Heart left ventricle (tissue), 16 donors: Measurements from ENCODE around the gene EXOC2. TPM values are rescaled to one million over a fixed set of nuclear protein-coding genes. Genes with fewer than 3 reads are reported as not detected.

Experiments
- ATAC-seq, 4 donors: fragments of 200-7000 bp; cut with Tn5 transposase; one replicate each; pipeline ENCODE4 v1.9.1; 2020 to 2022; ENCODE audit warnings: moderate library complexity in 4 of 4, mild to moderate bottlenecking in 3 of 4, moderate number of reproducible peaks in 1 of 4
- DNase-seq, 5 donors: peaks; one replicate each; pipeline ENCODE4 v3.0.0-alpha.2; 2020
- H3K27ac ChIP-seq, 12 donors: fragments of 200-600 bp; sonication (generic) in 4 of 12; one replicate each; pipeline versions ENCODE4 v1.5.0 to v1.8.0; 2016 to 2022; ENCODE audit warnings: mild to moderate bottlenecking in 2 of 12
- H3K27me3 ChIP-seq, 9 donors: fragments of 200-600 bp; sonication (generic) in 2 of 9; one replicate each; pipeline versions ENCODE4 v1.5.1 to v1.8.0; 2016 to 2022; ENCODE audit warnings: mild to moderate bottlenecking in 3 of 9
- H3K36me3 ChIP-seq, 9 donors: fragments of 200-600 bp; sonication (generic) in 2 of 9; one replicate each; pipeline versions ENCODE4 v1.5.0 to v1.8.0; 2018 to 2022; ENCODE audit warnings: mild to moderate bottlenecking in 2 of 9
- H3K4me1 ChIP-seq, 12 donors: fragments of 200-600 bp; sonication (generic) in 4 of 12; one replicate each; pipeline versions ENCODE4 v1.5.0 to v1.8.0; 2016 to 2022; ENCODE audit warnings: mild to moderate bottlenecking in 3 of 12
- H3K4me3 ChIP-seq, 12 donors: fragments of 200-600 bp; sonication (generic) in 4 of 12; one replicate each; pipeline versions ENCODE4 v1.5.0 to v1.8.0; 2017 to 2022; ENCODE audit warnings: mild to moderate bottlenecking in 9 of 12, moderate library complexity in 4 of 12
- H3K9me3 ChIP-seq, 12 donors: fragments of 200-600 bp; sonication (generic) in 4 of 12; one replicate each; pipeline versions ENCODE4 v1.5.0 to v1.8.0; 2016 to 2022; ENCODE audit warnings: mild to moderate bottlenecking in 1 of 12
- POLR2A ChIP-seq, 2 donors: fragments of 450-650 bp; IDR thresholded peaks; one replicate each; pipeline ENCODE4 v1.6.1; 2017; ENCODE audit warnings: antibody characterized with exemption in 2 of 2, mild to moderate bottlenecking in 2 of 2, moderate library complexity in 2 of 2
- WGBS, 4 donors: extraction: QIAGEN DNeasy Blood & Tissue Kit in 2 of 4; methylation state at CpG; one replicate each; pipeline versions ENCODE4 v1.1.5 to v1.1.7; 2013 to 2018; 5-methylcytosine and 5-hydroxymethylcytosine counted together
- intact Hi-C, 10 donors: fragments of 100-400 bp; cut with DNase I; formaldehyde crosslinking; loops; one replicate each; pipeline versions ENCODE4 v1.11.1 to v1.14.2; 2022
- polyA plus RNA-seq, 2 donors: library from polyadenylated mRNA; stranded (reverse); fragments of 200-250 nt; gene quantifications; one replicate each; pipeline ENCODE4 v1.2.3, GENCODE V29; 2013
- total RNA-seq, 9 donors: library from RNA; depleted of rRNA in 2 of 9; stranded (reverse); fragments of >200 nt in 2 of 9; fragmentation: NEBNext Ultra II Directional in 3 of 9; extraction: Animal tissue kit (Norgen Biotek cat#: 25700) in 3 of 9; gene quantifications; one replicate each; pipeline versions ENCODE4 v1.1.0 to v1.2.4, GENCODE V29; 2016 to 2023
- TF ChIP-seq, protein P1 (sequence below), 12 donors: fragments of 200-600 bp; sonication (generic) in 4 of 12; IDR thresholded peaks; one replicate each; pipeline versions ENCODE4 v1.5.0 to v1.8.0; 2018 to 2022; ENCODE audit warnings: antibody characterized with exemption in 12 of 12, mild to moderate bottlenecking in 5 of 12
- donor health status: ischemic (EF 13 %, LVEDD 7.1; RV severe dilation, severe dysfunction).
- donor health status: healthy with polysubstance abuse.
- donor health status: DM: no; HTN: yes; CAD: no.
- donor health status: DM: no; HTN: no; CAD: no.
- donor health status: ischemic (EF 25% LVEDD 6.9; RV normal size, moderate dysfunction).
- donor health status: ischemic (EF 25% LVEDD 5.7; RV mildly dilated, moderate dysfunction).
- donor health status: healthy.
- donor health status: DM: yes; HTN: yes; CAD: no.
- donor health status: ischemic (EF 35%, LVEDD 5.7; RV mildly dilated, moderate dysfunction).
- donor health status: nonischemic (EF 11% LVEDD 7.7; RV severe dilation, severe dysfunction).
- donor health status: DM: yes; HTN: yes; CAD: no.
- donor health status: PGD.
- donor health status: ischemic (EF 29% LVEDD 5.4; RV normal size, mild dysfunction).
- donor health status: nonischemic (EF 23%, LVEDD 6.1; RV moderate dilation, normal function).

EXOC2 gene
- total and polyA plus RNA-seq, 11 donors = 4.4 to 23.0 (median 12.5) TPM

DNA sequence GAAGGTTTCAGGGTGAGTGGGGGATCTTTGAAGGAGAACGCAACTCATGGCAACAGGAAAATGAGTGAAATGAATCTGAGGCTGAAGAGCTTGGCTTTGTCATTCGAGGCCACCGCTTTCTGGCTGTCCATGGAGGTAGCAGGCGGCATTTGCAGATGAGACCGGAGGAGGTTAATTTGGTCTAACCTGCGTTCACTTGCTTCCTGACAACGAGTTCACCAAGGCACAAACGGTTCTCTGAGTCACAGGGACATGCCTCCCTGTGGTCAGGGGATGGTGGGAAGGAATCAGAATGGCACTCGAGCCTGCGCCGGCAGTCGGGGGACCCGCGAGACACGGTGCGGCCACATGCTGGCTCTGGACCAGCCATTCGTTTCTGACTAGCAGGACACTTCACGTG, 226.4 kb downstream of the EXOC2 start:
- intact Hi-C loops = no loop called here
- Histone ChIP-seq H3K4me1 (no peaks in the 10 kb centered on the region), H3K9me3 (no peaks in the 10 kb centered on the region), H3K36me3 (no peaks in the 10 kb centered on the region), H3K4me3 (no peak overlapping the region), H3K27ac (no peak overlapping the region), H3K27me3 (peaks cover 0 to 32% (median 9%) of the 10 kb centered on the region in 9 donors)
- no peak for DNase-seq
- TF ChIP-seq POLR2A (IDR thresholded peaks at IDR 0.05) = no peak
- TF ChIP-seq, protein P1, sequence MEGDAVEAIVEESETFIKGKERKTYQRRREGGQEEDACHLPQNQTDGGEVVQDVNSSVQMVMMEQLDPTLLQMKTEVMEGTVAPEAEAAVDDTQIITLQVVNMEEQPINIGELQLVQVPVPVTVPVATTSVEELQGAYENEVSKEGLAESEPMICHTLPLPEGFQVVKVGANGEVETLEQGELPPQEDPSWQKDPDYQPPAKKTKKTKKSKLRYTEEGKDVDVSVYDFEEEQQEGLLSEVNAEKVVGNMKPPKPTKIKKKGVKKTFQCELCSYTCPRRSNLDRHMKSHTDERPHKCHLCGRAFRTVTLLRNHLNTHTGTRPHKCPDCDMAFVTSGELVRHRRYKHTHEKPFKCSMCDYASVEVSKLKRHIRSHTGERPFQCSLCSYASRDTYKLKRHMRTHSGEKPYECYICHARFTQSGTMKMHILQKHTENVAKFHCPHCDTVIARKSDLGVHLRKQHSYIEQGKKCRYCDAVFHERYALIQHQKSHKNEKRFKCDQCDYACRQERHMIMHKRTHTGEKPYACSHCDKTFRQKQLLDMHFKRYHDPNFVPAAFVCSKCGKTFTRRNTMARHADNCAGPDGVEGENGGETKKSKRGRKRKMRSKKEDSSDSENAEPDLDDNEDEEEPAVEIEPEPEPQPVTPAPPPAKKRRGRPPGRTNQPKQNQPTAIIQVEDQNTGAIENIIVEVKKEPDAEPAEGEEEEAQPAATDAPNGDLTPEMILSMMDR (IDR thresholded peaks at IDR 0.05) = no peak
- ATAC-seq = no peak
- WGBS, 4 donors = 86 to 93% (median 91%) methylated on average over 18 of the region's 18 CpGs

DNA sequence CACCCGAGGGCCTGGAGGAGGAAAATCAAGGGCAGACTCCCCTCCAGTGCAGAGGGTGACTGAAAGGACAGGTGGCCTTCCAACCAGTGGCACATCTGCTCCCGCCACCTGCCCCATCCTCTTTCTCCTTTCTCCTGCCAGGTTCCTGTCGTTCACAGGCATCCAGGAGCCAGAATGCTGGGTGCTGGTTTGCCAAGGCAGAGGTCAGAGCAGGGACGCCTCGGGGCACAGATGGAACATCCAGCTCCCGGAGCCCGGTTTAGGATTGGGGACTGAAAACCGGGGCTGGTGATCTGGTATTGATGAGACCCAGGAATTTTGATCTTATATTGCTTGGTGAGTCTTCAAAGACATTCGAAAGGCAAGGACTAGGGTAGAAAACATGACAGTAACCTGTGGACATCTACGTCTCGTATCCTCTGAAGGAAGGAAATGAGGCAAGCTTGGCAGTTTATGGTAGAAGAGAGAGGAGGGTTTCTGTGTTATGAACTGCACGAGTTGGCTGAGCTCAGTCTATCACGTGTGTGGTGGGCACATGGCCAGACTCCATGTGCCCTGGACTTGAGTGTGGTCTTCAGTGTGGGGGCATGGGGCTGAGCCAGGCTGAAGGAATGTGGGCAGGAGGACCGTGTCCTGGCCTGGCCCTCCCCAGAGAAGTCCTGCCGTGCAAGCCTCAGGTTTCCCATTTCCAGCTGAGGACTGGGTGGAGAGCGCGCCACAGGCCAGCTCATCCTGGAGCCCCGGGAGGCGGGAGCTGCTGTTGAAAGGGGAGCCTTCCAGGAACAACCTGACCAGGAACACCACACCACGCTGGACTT, 227.2 kb downstream of the EXOC2 start:
- ATAC-seq (no peak), DNase-seq (no peak)
- Histone ChIP-seq H3K9me3 (no peaks in the 10 kb centered on the region), H3K27me3 (peaks cover 0 to 32% (median 9%) of the 10 kb centered on the region in 9 donors), H3K27ac (no peak overlapping the region), H3K36me3 (no peaks in the 10 kb centered on the region), H3K4me1 (no peaks in the 10 kb centered on the region), H3K4me3 (no peak overlapping the region)
- 74 to 82% (median 77%) methylated on average over 19 to 20 of the region's 20 CpGs for WGBS, 4 donors
- intact Hi-C loops = no loop called here
- TF ChIP-seq, protein P1 (IDR thresholded peaks at IDR 0.05) = no peak
- TF ChIP-seq POLR2A (IDR thresholded peaks at IDR 0.05) = no peak

DNA sequence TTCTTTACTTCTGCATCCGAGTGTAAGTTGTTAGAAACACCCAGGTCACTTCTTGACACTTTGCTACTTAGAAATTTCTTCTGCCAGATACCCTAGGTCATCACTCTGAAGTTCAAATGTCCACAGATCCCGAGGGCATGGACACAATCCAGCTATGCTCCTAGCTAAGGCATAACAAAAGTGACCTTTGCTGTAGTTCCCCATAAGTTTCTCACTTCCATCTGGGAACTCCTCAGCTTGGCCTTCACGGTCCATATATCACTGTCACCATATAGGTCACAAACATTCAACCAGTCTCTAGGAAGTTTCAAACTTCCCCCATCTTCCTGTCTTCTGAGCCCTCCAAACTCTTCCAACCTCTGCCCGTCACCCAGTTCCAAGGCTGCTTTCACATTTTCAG, 236.1 kb downstream of the EXOC2 start:
- ATAC-seq (no peak), DNase-seq (no peak)
- no peak for TF ChIP-seq POLR2A (IDR thresholded peaks at IDR 0.05)
- TF ChIP-seq, protein P1 (IDR thresholded peaks at IDR 0.05) = no peak
- H3K9me3 ChIP-seq = peaks cover 0 to 6% (median 0%) of the 10 kb centered on the region in 12 donors
- 75 to 82% (median 80%) methylated on average over 4 of the region's 4 CpGs for WGBS, 4 donors
- intact Hi-C loops = no loop called here
- no peak overlapping the region for H3K4me3 ChIP-seq
- H3K27ac ChIP-seq = no peak overlapping the region
- no peaks in the 10 kb centered on the region for H3K27me3 ChIP-seq
- no peaks in the 10 kb centered on the region for H3K36me3 ChIP-seq
- H3K4me1 ChIP-seq = no peaks in the 10 kb centered on the region

DNA sequence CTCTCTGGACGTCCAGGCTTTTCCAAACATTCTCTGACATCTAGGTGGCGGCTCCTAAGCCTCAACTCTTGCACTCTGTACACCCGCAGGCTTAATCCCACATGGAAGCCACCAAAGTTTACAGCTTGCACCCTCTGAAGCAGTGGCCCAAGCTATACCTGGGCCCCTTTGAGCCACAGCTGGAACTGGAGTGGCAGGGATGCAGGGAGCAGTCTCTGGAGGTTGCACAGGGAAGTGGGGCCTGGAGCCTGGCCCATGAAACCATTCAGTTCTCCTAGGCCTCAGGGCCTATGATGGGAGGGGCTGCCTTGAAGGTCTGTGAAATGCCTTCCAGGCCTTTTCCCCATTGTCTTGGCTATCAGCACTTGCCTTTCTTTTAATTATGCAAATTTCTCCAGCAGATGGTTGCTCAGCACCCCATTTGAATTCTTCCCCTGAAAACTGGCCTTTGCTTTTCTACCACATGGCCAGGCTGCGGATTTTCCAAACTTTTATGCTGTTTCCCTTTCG, 236.5 kb downstream of the EXOC2 start:
- H3K4me1 ChIP-seq = no peaks in the 10 kb centered on the region
- intact Hi-C loops = no loop called here
- H3K4me3 ChIP-seq = no peak overlapping the region
- TF ChIP-seq POLR2A (IDR thresholded peaks at IDR 0.05) = no peak
- TF ChIP-seq, protein P1 (IDR thresholded peaks at IDR 0.05) = no peak
- no peak overlapping the region for H3K27ac ChIP-seq
- DNase-seq = no peak
- H3K36me3 ChIP-seq = no peaks in the 10 kb centered on the region
- H3K9me3 ChIP-seq = peaks cover 0 to 6% (median 0%) of the 10 kb centered on the region in 12 donors
- no peaks in the 10 kb centered on the region for H3K27me3 ChIP-seq
- no peak for ATAC-seq
- WGBS, 4 donors = 84 to 92% (median 87%) methylated on average over 5 of the region's 5 CpGs
